Heart left ventricle (tissue), 16 donors: ENCODE results near the gene FCER1G. TPM values are rescaled to one million over a fixed set of nuclear protein-coding genes. Genes with fewer than 3 reads are reported as not detected.

ENCODE experiments used
- ATAC-seq, 4 donors: fragments of 200-7000 bp; cut with Tn5 transposase; one replicate each; pipeline ENCODE4 v1.9.1; 2020 to 2022; ENCODE audit warnings: moderate library complexity in 4 of 4, mild to moderate bottlenecking in 3 of 4, moderate number of reproducible peaks in 1 of 4
- DNase-seq, 5 donors: peaks; one replicate each; pipeline ENCODE4 v3.0.0-alpha.2; 2020
- H3K27ac ChIP-seq, 12 donors: fragments of 200-600 bp; sonication (generic) in 4 of 12; one replicate each; pipeline versions ENCODE4 v1.5.0 to v1.8.0; 2016 to 2022; ENCODE audit warnings: mild to moderate bottlenecking in 2 of 12
- H3K27me3 ChIP-seq, 9 donors: fragments of 200-600 bp; sonication (generic) in 2 of 9; one replicate each; pipeline versions ENCODE4 v1.5.1 to v1.8.0; 2016 to 2022; ENCODE audit warnings: mild to moderate bottlenecking in 3 of 9
- H3K36me3 ChIP-seq, 9 donors: fragments of 200-600 bp; sonication (generic) in 2 of 9; one replicate each; pipeline versions ENCODE4 v1.5.0 to v1.8.0; 2018 to 2022; ENCODE audit warnings: mild to moderate bottlenecking in 2 of 9
- H3K4me1 ChIP-seq, 12 donors: fragments of 200-600 bp; sonication (generic) in 4 of 12; one replicate each; pipeline versions ENCODE4 v1.5.0 to v1.8.0; 2016 to 2022; ENCODE audit warnings: mild to moderate bottlenecking in 3 of 12
- H3K4me3 ChIP-seq, 12 donors: fragments of 200-600 bp; sonication (generic) in 4 of 12; one replicate each; pipeline versions ENCODE4 v1.5.0 to v1.8.0; 2017 to 2022; ENCODE audit warnings: mild to moderate bottlenecking in 9 of 12, moderate library complexity in 4 of 12
- H3K9me3 ChIP-seq, 12 donors: fragments of 200-600 bp; sonication (generic) in 4 of 12; one replicate each; pipeline versions ENCODE4 v1.5.0 to v1.8.0; 2016 to 2022; ENCODE audit warnings: mild to moderate bottlenecking in 1 of 12
- POLR2A ChIP-seq, 2 donors: fragments of 450-650 bp; IDR thresholded peaks; one replicate each; pipeline ENCODE4 v1.6.1; 2017; ENCODE audit warnings: antibody characterized with exemption in 2 of 2, mild to moderate bottlenecking in 2 of 2, moderate library complexity in 2 of 2
- WGBS, 4 donors: extraction: QIAGEN DNeasy Blood & Tissue Kit in 2 of 4; methylation state at CpG; one replicate each; pipeline versions ENCODE4 v1.1.5 to v1.1.7; 2013 to 2018; 5-methylcytosine and 5-hydroxymethylcytosine counted together
- intact Hi-C, 10 donors: fragments of 100-400 bp; cut with DNase I; formaldehyde crosslinking; loops; one replicate each; pipeline versions ENCODE4 v1.11.1 to v1.14.2; 2022
- polyA plus RNA-seq, 2 donors: library from polyadenylated mRNA; stranded (reverse); fragments of 200-250 nt; gene quantifications; one replicate each; pipeline ENCODE4 v1.2.3, GENCODE V29; 2013
- total RNA-seq, 9 donors: library from RNA; depleted of rRNA in 2 of 9; stranded (reverse); fragments of >200 nt in 2 of 9; fragmentation: NEBNext Ultra II Directional in 3 of 9; extraction: Animal tissue kit (Norgen Biotek cat#: 25700) in 3 of 9; gene quantifications; one replicate each; pipeline versions ENCODE4 v1.1.0 to v1.2.4, GENCODE V29; 2016 to 2023
- TF ChIP-seq, protein P1 (sequence below), 12 donors: fragments of 200-600 bp; sonication (generic) in 4 of 12; IDR thresholded peaks; one replicate each; pipeline versions ENCODE4 v1.5.0 to v1.8.0; 2018 to 2022; ENCODE audit warnings: antibody characterized with exemption in 12 of 12, mild to moderate bottlenecking in 5 of 12
- donor health status: ischemic (EF 13 %, LVEDD 7.1; RV severe dilation, severe dysfunction).
- donor health status: healthy with polysubstance abuse.
- donor health status: DM: no; HTN: yes; CAD: no.
- donor health status: DM: no; HTN: no; CAD: no.
- donor health status: ischemic (EF 25% LVEDD 6.9; RV normal size, moderate dysfunction).
- donor health status: ischemic (EF 25% LVEDD 5.7; RV mildly dilated, moderate dysfunction).
- donor health status: healthy.
- donor health status: DM: yes; HTN: yes; CAD: no.
- donor health status: ischemic (EF 35%, LVEDD 5.7; RV mildly dilated, moderate dysfunction).
- donor health status: nonischemic (EF 11% LVEDD 7.7; RV severe dilation, severe dysfunction).
- donor health status: DM: yes; HTN: yes; CAD: no.
- donor health status: PGD.
- donor health status: ischemic (EF 29% LVEDD 5.4; RV normal size, mild dysfunction).
- donor health status: nonischemic (EF 23%, LVEDD 6.1; RV moderate dilation, normal function).

The FCER1G gene
- total and polyA plus RNA-seq, 11 donors, result 2.9 to 157 (median 17.1) TPM

DNA sequence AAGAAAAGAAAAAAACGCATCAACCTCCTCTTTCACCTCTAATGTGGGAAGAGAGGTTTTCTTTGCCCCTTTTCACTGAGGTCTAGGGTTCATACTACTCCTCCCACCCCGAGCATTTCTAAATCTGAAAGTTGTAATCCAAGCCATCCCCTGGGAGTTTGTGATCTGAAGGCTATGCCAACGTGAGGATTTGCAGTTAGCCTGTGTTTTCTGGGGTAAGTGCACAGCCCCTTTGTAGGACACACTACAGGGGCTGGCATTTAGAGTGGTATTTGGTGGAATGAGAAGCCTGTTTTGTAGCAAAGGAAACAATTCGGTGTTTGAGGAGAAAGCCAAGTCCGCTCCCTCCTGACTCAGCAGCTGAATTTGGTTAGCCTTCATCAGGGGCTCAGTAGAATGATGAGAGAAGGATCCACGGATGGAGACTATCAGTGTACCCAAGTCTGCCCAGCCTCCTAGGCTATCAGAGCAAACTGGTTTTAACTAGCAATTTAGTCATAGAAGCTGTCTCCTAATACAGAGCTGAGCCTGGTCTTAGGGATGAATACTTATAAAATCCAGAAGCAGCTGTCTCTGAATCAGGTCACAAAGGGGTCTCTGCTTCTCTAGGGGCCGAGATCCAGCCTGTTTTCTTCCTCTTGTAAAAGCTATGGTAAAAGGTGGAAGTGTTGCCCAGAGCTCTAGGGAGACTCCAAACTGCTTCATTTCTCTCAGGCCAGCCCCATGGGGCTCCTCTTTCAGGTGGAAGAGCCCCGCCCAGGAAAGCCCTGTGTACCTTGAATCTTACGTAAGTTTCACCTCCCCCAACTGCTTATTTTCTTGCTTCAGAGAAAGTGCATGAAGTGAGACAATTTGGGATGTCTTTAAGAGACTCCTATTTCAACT, 45.5 kb downstream of the FCER1G start:
- no peak overlapping the region for H3K27ac ChIP-seq
- WGBS, 4 donors, result 54 to 64% (median 58%) methylated on average over 9 of the region's 9 CpGs
- H3K36me3 ChIP-seq, result no peaks in the 10 kb centered on the region
- peaks cover 0 to 9% (median 6%) of the 10 kb centered on the region in 12 donors for H3K4me1 ChIP-seq
- no peak for TF ChIP-seq POLR2A (IDR thresholded peaks at IDR 0.05)
- TF ChIP-seq, protein P1, sequence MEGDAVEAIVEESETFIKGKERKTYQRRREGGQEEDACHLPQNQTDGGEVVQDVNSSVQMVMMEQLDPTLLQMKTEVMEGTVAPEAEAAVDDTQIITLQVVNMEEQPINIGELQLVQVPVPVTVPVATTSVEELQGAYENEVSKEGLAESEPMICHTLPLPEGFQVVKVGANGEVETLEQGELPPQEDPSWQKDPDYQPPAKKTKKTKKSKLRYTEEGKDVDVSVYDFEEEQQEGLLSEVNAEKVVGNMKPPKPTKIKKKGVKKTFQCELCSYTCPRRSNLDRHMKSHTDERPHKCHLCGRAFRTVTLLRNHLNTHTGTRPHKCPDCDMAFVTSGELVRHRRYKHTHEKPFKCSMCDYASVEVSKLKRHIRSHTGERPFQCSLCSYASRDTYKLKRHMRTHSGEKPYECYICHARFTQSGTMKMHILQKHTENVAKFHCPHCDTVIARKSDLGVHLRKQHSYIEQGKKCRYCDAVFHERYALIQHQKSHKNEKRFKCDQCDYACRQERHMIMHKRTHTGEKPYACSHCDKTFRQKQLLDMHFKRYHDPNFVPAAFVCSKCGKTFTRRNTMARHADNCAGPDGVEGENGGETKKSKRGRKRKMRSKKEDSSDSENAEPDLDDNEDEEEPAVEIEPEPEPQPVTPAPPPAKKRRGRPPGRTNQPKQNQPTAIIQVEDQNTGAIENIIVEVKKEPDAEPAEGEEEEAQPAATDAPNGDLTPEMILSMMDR (IDR thresholded peaks at IDR 0.05), result no peak
- H3K4me3 ChIP-seq, result no peak overlapping the region
- intact Hi-C loops, result no loop called here
- peaks cover 13 to 44% (median 33%) of the 10 kb centered on the region in 9 donors for H3K27me3 ChIP-seq
- DNase-seq (no peak), ATAC-seq (no peak)
- peaks cover 0 to 17% (median 10%) of the 10 kb centered on the region in 12 donors for H3K9me3 ChIP-seq

DNA sequence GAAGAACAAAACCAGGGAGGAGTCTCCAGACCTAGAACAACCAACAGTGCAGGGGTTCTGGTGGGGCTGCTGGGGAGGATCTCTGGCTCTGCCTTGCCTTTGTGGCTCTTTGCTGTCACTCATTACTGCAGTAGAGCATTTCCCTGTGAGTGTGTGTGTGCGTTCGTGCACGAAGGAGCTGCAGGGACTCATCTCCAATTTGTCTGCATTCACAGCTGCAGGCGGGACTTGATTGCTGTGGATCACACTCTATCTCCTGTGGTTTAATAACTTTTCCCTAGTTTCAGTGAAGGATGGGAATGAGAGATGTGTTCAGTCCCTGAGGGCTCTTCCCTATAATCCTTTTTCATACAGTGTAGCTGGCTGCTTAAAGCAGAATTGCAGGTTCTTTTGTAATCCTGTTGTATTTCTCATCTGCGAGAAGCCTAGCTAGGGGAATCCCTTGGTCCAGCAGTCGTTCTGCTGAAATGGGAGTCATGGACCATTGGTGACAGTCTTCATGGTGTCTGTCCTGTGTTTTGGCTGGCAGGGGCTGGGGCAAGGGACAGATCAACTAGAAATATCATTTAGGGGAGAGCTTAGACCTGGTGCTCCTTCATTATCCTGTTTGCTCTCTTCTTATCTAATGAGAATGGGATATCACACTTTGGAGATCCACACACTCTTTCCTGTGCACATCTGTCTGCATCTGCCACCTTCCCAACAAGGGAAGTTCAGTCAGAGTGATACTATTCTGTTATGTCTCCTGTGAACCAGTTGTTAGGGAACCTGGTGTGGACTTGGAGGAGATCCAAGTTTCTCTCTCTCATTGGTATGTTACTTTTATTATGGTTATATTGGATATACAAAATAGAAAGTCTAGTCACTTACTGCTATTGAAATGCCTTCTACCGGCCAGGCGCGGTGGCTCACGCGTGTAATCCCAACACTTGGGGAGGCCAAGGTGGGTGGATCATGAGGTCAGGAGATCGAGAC, 46.5 kb downstream of the FCER1G start:
- intact Hi-C loops, result no loop called here
- DNase-seq (no peak), ATAC-seq (no peak)
- Histone ChIP-seq H3K27me3 (peaks cover 13 to 44% (median 33%) of the 10 kb centered on the region in 9 donors), H3K9me3 (peaks cover 0 to 12% (median 9%) of the 10 kb centered on the region in 12 donors), H3K4me3 (no peak overlapping the region), H3K4me1 (peaks cover 0 to 13% (median 8%) of the 10 kb centered on the region in 12 donors), H3K36me3 (no peaks in the 10 kb centered on the region), H3K27ac (no peak overlapping the region)
- TF ChIP-seq, protein P1 (IDR thresholded peaks at IDR 0.05), result no peak
- TF ChIP-seq POLR2A (IDR thresholded peaks at IDR 0.05), result no peak
- 78 to 82% (median 80%) methylated on average over 12 of the region's 12 CpGs for WGBS, 4 donors

DNA sequence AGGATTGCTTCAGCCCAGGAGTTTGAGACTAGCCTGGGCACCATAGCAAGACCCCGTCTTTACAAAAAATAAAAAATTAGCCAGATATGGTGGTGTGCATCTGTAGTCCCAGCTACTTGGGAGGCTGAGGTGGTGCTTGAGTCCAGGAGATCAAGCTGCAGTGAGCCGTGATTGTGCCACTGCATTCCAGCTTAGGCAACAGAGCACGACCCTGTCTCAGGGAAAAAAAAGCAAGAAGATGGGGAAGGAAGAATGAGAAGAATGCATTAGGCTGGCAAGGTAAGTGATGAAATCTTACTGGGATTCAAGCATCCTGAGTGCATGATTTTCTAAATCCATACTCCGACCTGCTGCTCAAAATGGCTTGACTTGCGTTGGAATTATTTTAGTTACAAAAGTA, 50.2 kb downstream of the FCER1G start:
- TF ChIP-seq, protein P1 (IDR thresholded peaks at IDR 0.05), result no peak
- no peak for TF ChIP-seq POLR2A (IDR thresholded peaks at IDR 0.05)
- Histone ChIP-seq H3K4me3 (no peak overlapping the region), H3K4me1 (peaks cover 0 to 14% (median 4%) of the 10 kb centered on the region in 12 donors), H3K27me3 (peaks cover 0 to 14% (median 3%) of the 10 kb centered on the region in 9 donors), H3K36me3 (no peaks in the 10 kb centered on the region), H3K27ac (no peak overlapping the region), H3K9me3 (no peaks in the 10 kb centered on the region)
- DNase-seq (no peak), ATAC-seq (no peak)
- 84 to 89% (median 86%) methylated on average over 5 of the region's 5 CpGs for WGBS, 4 donors
- intact Hi-C loops, result no loop called here
